HG03565 (cell line): ENCODE measurements around the gene NCKAP1.
"Not testable (repeated sequence)": the region's sequence is repeated elsewhere in the genome, so short reads cannot be mapped to it uniquely, and the experiment has no call there.

Experiments used
- ATAC-seq: cut with Tn5 transposase; IDR thresholded peaks from one replicate; pipeline ENCODE4 v1.9.1; 2021; ENCODE audit warnings: mild to moderate bottlenecking, moderate library complexity; ENCODE audit not compliant: unreplicated experiment

The NCKAP1 gene

DNA sequence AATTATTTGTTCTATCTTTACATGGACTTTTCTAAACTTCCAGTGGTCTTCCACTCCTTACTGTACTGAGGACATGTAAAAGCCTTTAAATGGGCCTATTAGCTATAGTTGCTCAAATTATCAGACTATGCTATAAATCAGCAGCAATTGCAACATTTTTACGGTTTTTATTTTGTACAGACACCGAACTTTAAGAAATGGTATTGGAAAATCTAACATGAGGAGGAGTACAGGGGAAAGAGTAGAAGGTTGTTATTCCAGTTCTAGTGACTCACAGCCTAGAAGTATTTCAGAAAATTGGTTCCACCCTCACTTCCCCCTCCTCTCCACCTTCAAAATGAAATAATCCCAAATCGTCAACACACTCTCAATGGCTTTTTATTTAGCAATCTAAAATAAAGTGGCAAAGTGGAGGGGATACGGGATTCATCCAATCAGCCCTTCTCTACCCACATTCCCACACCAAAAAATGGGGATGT lies 1.1 kb downstream of the NCKAP1 start:
- no peak for ATAC-seq

DNA sequence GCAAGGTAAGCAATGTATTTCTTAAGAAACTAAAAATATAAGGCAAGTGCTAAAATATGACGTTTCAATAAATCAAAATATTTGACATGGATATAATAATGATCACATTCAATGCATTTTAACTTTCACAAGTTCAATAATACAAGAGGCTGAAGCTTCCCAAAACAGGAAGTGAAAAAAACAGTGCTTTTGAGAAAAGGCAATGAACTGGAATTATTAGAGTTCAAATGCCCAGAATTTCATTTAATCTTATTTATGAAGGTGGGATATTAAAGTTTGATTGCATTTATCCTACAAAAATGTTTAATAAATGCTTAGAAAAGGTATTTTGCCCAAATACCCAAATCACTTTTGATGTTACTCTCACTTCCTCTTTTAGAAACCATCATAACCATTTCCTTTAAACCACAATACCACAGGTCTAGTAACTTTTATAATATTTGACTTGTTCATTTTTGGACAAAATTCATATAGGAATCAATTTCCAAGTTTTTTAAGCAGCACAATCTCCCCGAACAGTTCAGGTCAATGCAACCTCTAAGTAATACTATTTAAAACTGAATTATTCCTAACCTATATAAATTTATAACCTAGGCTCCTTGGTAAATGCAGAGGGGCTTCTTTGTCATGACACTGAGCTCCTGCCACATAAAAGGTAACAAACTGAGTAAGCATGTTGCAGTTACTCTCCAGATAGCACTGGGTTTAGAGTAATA lies 2.1 kb downstream of the NCKAP1 start:
- ATAC-seq = peak; percentile 64

DNA sequence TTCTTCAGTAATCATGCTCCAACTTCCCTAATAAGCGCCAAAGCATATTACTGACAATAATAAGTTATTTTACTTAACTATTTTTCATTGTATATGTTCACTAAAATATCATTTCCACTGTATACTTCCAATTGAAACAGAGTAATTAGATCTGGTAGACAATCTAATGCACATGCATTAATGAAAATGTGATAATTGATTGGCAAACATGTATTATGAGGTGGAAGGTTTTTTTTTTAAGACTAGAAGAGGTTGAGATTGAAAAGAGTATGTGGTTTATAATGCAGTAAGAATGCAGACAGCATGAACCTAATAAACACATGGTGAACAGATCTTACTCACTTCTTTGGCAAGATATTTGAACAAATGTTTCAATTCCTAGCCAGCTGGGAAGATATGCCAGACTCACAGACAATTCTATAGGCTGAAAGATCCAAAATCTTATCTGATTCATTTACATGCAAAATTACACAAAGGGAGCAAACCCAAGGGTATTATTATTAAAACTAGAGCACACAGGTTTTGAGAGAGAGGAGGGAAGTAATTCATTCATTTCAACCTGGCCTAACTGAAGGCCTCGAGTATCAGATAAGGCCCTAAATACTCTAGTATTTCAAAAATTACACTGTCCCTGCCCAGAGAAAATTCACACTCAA lies 2.8 kb downstream of the NCKAP1 start:
- peak; percentile 3 for ATAC-seq

DNA sequence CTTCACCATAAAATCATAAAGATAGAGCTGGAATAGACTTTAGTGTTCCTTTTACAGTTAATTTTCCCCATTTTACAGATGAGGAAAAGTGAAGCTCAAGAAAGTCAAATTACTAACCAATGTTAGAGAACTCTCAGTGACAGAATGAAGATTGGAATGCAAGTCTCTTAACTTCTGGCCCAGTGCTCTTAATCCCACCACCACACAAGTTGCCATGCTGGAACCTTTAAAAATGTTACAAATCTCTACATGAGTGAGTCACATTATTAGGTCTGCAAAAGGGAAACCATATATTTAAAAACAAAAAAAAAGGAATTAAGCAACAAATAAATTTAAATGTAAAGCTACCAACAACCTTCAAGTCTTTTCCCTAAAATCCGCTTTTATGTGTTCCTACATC lies 3.5 kb downstream of the NCKAP1 start:
- ATAC-seq = no peak

DNA sequence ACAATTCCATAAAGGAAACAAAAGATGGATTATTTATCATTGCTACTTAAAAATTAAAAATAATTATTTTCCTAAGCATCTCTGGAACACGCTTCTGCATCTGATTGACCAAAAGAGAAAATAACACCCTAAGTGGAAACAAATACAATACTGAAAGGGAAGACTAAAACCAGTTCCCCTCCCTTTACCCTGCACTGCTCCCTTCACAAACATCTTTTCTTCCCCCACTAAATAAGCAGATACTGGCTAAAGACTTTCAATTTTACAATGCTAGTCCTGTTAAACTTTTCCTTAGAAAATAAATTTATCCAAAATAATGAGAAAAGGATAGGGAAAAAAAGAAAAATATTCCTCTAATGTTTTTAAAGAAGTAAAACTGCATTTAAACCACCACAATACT lies 4.3 kb downstream of the NCKAP1 start:
- no peak for ATAC-seq

DNA sequence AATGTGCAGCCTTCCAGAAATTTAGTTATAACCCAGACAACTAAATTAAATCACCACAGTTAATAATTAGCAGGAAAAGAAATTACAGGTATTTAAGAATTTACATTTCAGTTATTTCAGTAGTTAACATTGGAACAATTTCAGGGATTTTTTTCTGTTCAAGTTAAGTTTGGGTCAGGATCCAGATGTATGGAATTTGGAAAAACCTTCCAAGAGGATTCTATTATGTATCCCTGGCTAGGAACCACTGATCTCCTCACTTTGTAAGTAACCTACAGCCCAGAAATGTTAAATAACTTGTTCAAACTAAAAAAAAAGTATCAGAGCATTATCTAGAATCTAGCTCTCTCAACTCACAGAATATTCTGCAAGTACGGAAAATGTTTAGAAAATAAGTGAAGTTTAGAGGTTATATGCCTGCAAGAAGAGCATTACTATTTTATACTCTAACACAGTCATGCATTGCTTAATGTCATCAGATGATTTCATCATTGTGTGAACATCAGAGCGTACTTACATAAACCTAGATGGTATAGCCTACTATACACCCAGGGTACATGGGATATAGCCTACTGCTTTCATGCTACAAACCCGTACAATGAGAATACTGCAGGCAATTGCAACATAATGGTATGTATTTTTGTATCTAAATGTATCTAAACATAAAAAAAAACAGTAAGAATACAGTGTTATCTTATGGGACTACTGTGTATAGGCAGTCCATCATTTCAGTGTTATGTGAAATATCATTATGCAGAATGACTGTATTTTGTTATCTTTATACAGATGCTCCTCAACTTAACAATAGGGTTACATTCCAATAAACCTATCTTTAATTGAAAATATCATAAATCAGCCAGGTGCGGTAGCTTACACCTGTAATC lies 6.1 kb downstream of the NCKAP1 start:
- no peak for ATAC-seq

DNA sequence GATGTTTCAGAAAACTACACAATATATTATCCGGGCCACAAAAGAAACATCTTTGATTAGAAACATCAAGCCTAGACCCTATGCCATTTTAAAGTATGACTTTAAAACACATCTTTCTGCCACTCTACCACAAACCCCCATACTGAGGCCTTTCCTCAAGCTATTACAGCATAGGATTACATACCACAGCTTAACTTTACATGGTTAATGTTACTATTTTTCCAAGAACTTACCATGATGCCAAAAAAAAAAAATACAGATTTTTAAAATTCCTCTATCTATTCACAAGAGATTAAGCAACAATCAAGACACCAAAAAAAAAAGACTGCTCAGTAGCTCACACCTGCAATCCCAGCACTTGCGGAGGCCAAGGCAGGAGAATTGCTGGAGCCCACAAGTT lies 9.0 kb downstream of the NCKAP1 start:
- ATAC-seq = no peak

DNA sequence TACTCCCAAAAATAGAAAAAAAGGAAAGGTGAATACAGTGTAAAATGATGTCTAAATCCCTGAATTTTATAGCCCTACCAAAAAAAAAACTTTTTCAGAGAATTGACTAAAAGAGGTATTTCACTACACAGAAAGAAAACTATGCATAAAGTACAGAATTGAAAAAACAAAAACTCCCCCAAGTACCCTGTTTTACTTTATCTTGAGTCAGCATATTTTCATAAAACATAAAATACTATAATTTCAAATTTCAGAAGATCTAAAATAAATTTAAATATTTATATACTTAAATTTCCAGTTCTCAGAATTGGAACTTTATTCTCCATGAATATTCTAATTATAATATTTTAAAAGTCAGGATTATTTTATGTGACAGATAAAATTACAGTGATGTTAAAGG lies 10.1 kb downstream of the NCKAP1 start:
- no peak for ATAC-seq

DNA sequence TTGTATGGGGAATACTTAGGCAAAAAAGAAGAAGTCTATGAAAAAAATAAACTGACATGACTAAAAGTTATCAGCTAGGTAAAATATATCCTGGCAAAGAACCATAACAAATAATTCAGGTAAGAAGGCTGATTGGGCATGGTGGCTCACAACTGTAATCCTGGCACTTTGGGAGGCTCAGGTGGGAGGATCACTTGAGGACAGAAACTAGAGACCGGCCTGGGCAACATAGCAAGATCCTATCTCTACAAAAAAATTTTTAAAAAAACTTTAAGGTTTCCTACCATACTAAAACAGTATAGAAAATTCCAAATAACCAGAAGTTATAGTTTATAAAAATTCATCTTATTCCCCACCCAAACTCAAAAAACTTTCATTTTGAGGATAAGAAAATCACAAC lies 10.8 kb downstream of the NCKAP1 start:
- no peak for ATAC-seq

DNA sequence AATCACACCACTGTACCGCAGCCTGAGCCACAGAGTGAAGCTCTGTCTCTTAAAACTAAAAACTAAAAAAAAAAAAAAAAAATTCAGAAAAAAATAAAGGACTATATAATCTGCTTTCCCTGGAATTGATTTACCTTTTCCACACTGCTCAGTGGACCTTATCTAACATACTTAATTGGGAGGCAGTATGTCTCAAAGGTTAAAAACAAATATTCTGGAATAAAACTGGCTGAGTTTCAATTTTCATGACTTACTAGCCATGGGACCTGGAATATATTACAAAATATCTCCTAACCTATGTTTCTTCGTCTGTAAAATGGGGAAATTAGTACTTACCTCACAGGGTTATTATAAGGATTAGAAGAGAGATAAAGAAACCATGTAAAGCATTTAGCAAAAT lies 11.8 kb downstream of the NCKAP1 start:
- ATAC-seq = no peak

DNA sequence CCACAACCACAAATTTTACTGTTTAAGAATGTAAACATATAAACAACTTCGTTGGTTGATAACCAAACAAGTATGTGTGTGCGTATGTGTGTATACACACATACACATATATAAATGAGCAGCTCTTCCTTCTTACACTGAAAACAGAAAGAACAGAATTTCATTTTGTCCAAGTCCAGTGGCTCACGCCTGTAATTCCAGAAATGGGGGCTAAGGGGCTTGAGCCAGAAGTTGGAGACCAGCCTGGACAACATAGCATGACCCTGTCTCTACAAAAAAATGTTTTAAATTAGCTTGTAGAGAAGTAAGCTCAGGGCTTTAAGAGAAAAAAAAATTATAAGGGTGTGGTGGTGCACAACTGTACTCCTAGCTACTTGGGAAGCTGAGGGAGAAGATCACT lies 12.3 kb downstream of the NCKAP1 start:
- no peak for ATAC-seq

DNA sequence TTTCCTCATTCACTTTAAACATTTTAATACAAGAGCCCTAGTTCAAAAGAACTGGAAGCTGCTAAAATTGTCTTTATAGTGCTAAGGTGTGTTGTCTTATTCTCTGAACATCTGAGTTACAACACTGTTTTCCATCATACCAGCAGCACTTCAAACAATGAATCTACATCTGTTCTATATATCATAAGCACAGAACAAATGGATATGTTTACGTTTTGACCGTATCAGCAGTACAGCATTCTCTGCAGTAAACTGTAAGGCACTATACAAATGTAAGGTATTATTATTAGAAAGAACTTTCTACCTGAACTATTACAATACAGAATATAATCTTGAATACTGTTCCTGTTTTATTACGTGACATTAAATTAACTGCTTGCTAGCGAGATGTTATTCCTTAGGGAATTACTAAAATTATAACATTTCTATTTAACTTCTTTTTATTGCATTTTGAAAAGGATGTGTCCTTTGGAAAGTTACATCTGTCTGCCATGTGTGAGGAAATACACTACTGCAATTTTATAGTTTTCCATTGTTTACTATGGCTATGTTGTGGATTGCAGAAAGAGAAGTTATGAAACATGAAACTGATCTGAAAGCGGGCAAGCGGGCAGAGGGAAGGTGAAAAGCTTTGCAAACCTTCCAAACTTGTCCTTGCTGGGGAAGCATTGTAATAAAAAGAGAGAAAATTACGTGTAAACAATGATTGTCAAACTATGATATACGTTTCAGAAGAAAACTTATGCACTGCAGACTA lies 13.7 kb downstream of the NCKAP1 start:
- ATAC-seq = no peak

DNA sequence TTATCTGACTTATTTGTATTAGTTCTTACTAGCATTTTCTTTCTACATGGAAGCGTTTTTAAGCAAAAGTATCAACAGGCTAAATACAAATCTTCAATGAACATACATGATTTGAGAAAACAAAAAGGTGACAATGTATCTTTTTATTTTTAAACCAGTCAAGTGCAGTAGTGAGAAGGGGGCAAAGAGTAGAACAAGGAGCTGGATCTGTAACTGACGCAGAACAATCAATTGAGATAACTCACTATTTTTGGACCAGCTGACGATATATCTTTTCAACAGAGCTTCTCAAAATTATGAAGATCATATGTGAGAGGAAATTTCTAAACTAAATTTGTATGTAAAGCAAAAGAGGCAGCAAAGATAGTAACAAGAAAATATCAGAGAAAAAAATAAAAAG lies 15.5 kb downstream of the NCKAP1 start:
- ATAC-seq = no peak

DNA sequence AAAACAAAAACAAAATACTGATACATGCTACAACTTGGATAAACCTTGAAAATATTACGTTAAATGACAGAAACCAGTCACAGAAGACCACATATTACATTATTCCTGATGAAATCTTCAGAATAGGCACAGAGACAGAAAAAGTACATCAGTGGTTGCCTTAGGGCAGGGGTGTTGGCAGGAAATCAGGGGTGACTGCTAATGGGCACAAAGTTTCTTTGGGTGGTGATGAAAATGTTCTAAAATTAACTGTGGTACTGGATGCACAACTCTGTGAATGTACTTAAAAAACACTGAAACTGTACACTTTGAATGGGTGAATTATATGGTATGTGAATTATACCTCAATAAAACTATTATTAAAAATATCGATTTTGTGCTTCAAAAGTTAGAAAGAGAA lies 16.6 kb downstream of the NCKAP1 start:
- ATAC-seq = no peak

DNA sequence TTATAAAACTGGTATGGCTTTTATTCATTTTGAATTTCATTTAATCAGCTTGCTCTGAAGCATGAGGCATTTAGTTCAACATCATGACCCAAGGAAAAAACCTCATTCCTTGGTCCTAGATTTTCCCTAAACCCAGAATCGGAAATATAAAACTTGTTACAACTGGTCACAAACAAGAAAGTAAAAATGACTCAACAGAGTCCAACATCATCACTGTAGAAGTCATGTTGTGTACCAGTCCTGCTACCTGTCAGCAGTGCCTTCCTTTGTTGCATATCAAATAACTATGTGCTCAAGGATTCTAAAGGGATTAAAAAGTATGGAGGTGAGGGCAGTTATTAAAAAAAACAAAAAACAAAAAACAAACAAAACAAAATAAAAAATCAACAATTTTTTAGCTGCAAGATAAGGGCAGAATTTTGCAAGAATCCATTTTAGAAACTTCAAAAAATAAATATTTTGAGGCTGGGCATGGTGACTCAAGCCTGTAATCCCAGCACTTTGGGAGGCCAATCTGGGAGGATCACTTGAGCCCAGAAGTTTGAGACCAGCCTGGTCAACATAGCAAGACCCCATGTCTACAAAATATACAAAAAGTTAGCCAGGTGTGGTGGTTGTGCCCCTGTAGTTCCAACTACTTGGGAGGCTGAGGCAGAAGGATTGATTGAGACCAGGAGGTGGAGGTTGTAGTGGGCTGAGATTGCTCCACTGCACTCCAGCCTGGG lies 18.4 kb downstream of the NCKAP1 start:
- ATAC-seq = no peak

DNA sequence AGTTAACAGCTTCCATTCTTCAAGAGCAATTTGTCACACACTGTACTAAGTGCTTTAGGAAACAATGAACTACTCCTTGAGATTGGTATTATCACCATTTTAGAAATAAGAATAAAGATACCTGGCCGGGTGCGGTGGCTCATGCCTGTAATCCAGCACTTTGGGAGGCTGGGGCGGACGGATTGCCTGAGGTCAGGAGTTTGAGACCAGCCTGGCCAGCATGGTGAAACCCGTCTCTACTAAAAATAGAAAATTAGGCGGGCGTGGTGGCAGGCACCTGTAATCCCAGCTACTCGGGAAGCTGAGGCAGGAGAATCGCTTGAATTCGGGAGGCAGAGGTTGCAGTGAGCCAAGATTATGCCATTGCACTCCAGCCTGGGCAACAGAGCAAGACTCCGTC lies 20.4 kb downstream of the NCKAP1 start:
- ATAC-seq = not testable (repeated sequence)

DNA sequence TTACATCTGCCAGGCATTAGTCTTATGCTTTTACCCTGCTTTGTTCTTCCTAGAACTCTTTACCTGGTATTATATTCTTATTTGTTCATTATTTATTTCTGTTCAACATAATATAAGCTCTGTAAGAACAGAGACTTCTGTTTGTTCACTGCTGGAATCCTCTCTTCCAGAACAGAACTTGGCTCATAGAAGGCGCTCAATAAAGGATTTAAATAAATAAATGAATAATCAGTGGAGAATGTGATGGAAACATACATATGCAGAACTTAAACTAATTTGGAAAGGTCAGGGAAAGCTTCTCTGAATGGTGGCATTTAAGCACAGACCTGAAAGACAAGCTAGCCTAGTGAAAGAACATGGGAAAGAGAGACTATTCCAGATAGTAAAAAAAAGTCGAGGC lies 24.3 kb downstream of the NCKAP1 start:
- ATAC-seq = no peak

DNA sequence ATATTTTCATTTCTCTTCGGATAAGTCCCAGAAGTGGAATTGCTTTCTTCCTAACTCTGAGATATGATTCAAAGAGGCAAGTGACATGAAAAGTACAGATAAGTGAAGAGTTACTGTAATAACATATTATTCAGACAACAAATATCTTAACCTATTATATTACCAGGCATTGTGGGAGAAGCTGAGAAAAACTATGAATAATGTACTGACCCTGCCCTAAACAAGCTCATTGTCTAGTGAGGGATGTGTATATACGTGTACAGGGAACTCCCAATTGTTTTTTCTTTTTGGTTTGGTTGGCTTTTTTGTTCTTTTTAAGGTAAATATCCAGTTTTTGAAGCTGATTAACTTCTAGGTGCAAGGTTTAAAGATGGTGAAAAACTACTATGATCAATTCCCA lies 26.5 kb downstream of the NCKAP1 start:
- no peak for ATAC-seq

DNA sequence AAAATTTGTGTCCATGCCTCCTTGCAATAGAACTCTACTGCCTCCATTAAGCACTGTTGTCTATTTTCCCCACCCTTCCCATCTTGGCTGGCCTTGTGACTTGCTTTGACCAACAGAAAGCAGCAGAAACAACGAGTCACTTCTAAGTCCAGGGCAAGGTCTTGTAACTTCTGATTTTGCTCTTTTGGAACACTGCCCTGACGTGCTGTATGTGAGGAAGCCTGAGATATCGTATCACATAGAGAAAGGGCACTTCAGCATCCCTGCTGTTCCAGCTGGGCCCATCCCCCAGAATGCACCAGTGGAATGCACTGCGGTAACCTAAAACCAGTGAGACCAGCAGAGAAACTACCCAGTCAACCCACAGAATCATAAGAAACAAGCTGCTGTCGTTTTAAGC lies 28.1 kb downstream of the NCKAP1 start:
- no peak for ATAC-seq

DNA sequence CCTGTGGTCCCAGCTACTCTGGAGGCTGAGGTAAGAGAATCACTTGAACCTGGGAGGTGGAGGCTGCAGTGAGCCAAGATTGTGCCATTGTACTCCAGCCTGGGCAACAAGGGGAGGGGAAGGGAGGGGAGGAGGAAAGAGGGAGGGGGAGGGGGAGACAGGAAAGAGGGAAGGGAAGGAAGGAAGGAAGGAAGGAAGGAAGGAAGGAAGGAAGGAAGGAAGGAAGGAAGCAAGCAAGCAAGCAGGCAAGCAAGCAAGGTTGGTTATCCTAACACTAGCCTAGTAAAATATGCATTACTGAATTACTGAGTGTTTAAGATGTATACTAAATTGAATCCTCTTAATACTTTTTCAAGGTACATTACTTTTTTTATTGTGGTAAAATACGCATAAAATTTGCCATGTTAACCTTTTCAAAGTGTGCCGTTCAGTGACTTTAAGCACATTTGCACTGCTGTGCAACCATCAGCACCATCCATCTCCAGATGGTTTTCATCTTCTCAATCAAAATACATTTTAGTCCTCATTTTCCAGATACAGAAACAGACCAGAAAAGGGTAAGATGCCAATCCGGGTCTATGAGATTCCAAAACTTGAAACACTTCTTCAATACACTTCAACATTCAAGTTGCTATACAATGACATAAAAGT lies 28.9 kb downstream of the NCKAP1 start:
- ATAC-seq = no peak
